ENCODE measurements around the gene BCAM.

DNA sequence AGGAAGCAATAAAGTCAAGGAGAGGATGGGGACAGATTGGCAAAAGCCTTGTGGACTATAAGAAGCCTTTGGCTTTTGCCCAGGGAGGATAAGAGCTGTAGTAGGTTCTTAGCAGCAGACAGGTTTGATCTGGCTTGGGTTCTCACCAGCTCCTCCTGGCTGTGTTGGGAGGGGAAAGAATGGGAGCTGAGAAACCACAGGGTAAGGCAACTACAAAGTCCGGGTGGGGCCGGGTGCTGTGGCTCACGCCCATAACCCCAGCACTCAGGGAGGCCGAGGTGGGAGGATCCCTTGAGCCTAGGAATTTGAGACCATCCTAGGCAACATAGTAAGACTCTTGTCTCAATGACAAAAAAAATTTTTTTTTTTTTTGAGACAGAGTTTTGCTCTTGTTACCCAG, 57.8 kb downstream of the BCAM start:
- TF ChIP-seq, protein P1, sequence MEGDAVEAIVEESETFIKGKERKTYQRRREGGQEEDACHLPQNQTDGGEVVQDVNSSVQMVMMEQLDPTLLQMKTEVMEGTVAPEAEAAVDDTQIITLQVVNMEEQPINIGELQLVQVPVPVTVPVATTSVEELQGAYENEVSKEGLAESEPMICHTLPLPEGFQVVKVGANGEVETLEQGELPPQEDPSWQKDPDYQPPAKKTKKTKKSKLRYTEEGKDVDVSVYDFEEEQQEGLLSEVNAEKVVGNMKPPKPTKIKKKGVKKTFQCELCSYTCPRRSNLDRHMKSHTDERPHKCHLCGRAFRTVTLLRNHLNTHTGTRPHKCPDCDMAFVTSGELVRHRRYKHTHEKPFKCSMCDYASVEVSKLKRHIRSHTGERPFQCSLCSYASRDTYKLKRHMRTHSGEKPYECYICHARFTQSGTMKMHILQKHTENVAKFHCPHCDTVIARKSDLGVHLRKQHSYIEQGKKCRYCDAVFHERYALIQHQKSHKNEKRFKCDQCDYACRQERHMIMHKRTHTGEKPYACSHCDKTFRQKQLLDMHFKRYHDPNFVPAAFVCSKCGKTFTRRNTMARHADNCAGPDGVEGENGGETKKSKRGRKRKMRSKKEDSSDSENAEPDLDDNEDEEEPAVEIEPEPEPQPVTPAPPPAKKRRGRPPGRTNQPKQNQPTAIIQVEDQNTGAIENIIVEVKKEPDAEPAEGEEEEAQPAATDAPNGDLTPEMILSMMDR (IDR thresholded peaks at IDR 0.05; ENCODE audit: insufficient read depth, low read length, poor library complexity, severe bottlenecking), result no peak
- TF ChIP-seq EZH2phosphoT487 (conservative IDR thresholded peaks at IDR 0.05; ENCODE audit: low read length), result no peak

All from SU-DHL-6 (cell line).